Cardiac muscle cell (in vitro differentiated cells and primary cell): ENCODE results near the gene OSBPL5. TPM values are rescaled to one million over a fixed set of nuclear protein-coding genes. Genes with fewer than 3 reads are reported as not detected.
A peak's percentile ranks its signal among the peaks of the same experiment; 100 is the strongest.

Experiments used
- DNase-seq, 2 donors: peaks; one replicate each; pipeline versions ENCODE4 v3.0.0 to v3.0.0-alpha.2; 2010 to 2017; ENCODE audit warnings: low read depth in 1 of 2, low spot score in 1 of 2
- H3K27ac ChIP-seq: fragments of 200-600 bp; sonication (generic); 2 replicates; pipeline ENCODE4 v1.5.1; 2016
- H3K27me3 ChIP-seq: fragments of 200-600 bp; sonication (generic); 2 replicates; pipeline ENCODE4 v1.6.0; 2016; ENCODE audit warnings: control low read depth
- H3K36me3 ChIP-seq: fragments of 200-600 bp; sonication (generic); 2 replicates; pipeline ENCODE4 v1.5.1; 2016; ENCODE audit warnings: control low read depth
- H3K4me1 ChIP-seq: fragments of 200-600 bp; sonication (generic); 2 replicates; pipeline ENCODE4 v1.8.1; 2017; ENCODE audit warnings: low read depth, mild to moderate bottlenecking, mixed run types
- H3K4me3 ChIP-seq: fragments of 200-600 bp; sonication (generic); 2 replicates; pipeline ENCODE4 v1.5.1; 2016; ENCODE audit warnings: mild to moderate bottlenecking
- H3K9me3 ChIP-seq: fragments of 200-600 bp; sonication (generic); 2 replicates; pipeline ENCODE4 v1.5.1; 2017; ENCODE audit warnings: low read depth, mild to moderate bottlenecking, control low read depth
- polyA plus RNA-seq: library from polyadenylated mRNA; unstranded; fragments of >200 nt; fragmentation: Nextera tagmentation; extraction: Ambion mirVana; gene quantifications from 2 replicates; pipeline ENCODE4 v1.2.1, GENCODE V29; 2016
- total RNA-seq: library from RNA; depleted of rRNA; stranded (reverse); fragments of >200 nt; gene quantifications from 2 replicates; pipeline ENCODE4 v1.2.3, GENCODE V29; 2016
- TF ChIP-seq, protein P1 (sequence below): IDR thresholded peaks from 2 replicates; pipeline ENCODE4 v1.5.1; 2012; ENCODE audit warnings: low read depth, mild to moderate bottlenecking, low read length

The OSBPL5 gene
- total and polyA plus RNA-seq, 2 experiments from 2014 or later = 20.9 to 33.9 TPM

DNA sequence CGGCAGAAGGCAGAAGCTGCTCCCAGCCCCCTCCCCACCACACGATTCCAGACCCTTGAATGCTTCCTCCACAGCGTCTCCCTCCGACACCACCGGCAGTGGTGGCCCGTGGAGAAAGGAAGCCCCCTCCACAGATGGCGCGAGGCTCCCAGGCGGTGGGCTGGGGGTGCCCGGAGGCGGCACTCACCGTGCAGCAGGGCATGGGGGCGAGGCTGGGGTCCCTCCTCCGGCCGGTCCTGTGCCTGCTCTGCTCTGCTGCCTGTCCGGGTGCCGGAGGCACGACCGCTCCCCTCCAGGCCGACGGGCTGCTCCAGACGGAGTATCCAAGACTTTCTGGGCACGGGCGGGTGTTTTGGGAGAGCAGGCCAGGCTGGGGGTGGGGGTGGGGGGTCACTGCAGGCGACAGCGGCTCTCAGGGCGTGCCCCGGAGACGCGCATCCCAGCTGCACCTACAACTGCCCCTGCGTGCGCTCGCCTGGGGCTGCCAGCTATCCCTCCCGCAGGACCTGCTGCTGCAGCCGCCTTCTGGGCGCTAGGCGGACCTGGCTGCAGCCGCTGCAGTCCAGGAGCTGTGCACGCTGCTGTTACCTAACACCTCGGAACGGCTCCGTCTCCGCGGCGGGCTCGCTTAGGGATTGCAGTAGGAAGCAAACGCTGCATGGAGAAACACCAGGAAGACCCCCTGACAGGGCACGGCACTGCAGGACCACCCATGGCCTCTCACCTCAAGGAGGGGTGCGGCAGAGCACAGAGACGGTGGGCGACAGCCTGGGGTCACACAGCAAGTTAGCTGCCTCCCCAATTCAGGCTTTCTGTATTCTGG is 38.3 kb upstream of the OSBPL5 start:
- no peaks in the 10 kb centered on the region for H3K36me3 ChIP-seq
- peak; percentile 25 to 73 for DNase-seq
- no peak overlapping the region for H3K27ac ChIP-seq
- peak overlapping the region; percentile 11 for H3K4me3 ChIP-seq
- H3K27me3 ChIP-seq = peaks cover 75% of the 10 kb centered on the region
- no peaks in the 10 kb centered on the region for H3K4me1 ChIP-seq
- TF ChIP-seq, protein P1, sequence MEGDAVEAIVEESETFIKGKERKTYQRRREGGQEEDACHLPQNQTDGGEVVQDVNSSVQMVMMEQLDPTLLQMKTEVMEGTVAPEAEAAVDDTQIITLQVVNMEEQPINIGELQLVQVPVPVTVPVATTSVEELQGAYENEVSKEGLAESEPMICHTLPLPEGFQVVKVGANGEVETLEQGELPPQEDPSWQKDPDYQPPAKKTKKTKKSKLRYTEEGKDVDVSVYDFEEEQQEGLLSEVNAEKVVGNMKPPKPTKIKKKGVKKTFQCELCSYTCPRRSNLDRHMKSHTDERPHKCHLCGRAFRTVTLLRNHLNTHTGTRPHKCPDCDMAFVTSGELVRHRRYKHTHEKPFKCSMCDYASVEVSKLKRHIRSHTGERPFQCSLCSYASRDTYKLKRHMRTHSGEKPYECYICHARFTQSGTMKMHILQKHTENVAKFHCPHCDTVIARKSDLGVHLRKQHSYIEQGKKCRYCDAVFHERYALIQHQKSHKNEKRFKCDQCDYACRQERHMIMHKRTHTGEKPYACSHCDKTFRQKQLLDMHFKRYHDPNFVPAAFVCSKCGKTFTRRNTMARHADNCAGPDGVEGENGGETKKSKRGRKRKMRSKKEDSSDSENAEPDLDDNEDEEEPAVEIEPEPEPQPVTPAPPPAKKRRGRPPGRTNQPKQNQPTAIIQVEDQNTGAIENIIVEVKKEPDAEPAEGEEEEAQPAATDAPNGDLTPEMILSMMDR = peak; percentile 5
- H3K9me3 ChIP-seq = no peaks in the 10 kb centered on the region

DNA sequence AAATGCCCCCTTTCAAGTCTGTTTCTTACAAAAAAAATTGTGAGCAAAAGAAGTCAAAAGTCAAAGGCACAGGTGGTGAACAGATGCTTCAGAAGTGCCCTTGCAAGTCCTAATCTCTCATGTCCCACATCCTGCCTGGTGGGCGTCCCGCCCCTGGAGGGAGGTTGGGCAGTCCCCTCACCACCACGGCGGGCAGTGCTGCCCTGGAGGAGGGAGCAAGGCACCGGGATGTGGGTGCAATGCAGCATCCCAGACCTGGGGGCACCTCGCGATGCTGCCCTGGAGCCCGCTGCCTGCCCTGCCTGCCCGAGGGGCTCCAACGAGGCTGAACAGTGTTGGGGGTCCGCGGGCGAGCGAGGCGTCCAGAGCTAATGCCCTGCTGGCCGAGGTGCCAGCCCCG is 37.6 kb upstream of the OSBPL5 start:
- no peaks in the 10 kb centered on the region for H3K36me3 ChIP-seq
- peaks cover 72% of the 10 kb centered on the region for H3K27me3 ChIP-seq
- H3K4me1 ChIP-seq = no peaks in the 10 kb centered on the region
- H3K27ac ChIP-seq = no peak overlapping the region
- H3K9me3 ChIP-seq = no peaks in the 10 kb centered on the region
- TF ChIP-seq, protein P1 = no peak
- no peak overlapping the region for H3K4me3 ChIP-seq
- no peak for DNase-seq

DNA sequence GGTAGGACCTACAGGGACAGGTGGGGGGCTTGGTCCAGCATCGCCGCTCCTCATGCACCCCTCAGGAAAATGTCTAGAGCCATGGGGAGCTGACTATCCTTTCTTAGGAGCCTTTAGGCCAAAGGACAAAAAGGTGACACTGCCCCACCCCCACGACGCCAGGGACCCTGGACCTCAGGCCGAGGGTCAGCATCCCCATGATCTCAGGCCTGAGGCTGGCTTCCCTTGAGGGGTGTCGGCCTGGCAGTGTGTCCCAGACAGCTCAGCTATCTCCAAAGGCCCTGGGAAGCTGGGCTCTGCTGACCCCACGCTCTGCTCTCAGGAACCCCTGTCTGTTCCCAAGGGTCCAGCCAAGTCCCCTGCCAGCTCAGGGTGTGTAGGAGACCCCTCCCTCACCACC is 37.2 kb upstream of the OSBPL5 start:
- no peak overlapping the region for H3K27ac ChIP-seq
- TF ChIP-seq, protein P1 = no peak
- peaks cover 75% of the 10 kb centered on the region for H3K27me3 ChIP-seq
- no peak for DNase-seq
- H3K4me1 ChIP-seq = no peaks in the 10 kb centered on the region
- H3K36me3 ChIP-seq = no peaks in the 10 kb centered on the region
- no peaks in the 10 kb centered on the region for H3K9me3 ChIP-seq
- H3K4me3 ChIP-seq = no peak overlapping the region

DNA sequence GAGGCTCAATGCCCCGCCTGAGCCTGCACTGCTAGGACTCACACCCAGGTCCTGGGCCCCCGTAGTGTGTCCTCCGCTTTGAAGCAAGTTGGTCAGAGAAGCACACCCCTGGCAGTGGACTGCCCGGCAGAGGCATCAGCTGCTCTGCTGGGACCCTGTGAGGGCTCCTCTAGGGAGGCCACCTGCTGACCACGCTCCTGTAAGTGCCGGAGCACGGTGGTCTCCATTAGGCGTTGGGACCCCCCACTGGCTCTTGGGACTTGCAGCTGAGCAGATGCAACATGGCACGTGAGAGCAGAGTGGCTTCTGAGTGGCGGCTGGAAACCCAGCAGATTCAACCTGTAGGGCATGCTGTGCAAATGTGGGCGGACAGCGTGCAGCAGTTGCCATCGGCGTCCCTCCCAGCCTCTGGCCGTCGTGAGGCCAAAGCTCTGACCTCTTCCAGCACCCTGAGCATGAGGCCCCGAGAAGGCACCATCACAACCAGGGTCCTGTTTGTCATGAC is 36.6 kb upstream of the OSBPL5 start:
- Histone ChIP-seq H3K4me1 (no peaks in the 10 kb centered on the region), H3K36me3 (no peaks in the 10 kb centered on the region), H3K27ac (no peak overlapping the region), H3K27me3 (peaks cover 75% of the 10 kb centered on the region), H3K4me3 (no peak overlapping the region), H3K9me3 (no peaks in the 10 kb centered on the region)
- DNase-seq = no peak
- TF ChIP-seq, protein P1 = no peak

DNA sequence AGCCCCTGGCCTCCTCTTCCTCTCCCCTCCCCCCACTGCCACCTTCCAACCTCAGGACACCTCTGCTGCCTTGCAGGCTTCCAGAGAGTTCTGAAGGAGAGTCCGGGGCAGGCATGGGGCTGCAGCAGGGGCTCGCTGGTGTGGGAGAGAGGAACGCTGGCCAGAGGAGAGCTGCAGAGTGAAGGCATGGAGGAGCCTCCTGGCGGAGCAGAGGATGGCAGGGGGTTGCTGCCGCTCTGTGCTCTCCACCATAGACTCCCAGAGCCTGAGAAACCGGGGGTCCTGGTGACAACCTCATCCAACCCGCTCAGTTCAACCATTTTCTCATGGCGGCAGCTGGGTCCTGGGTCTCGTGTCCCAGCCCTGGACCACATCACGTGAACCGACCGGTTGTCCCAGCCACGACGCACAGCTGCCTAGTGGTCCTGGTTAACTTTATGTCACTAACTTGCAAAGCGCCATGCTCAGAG is 36.0 kb upstream of the OSBPL5 start:
- Histone ChIP-seq H3K9me3 (no peaks in the 10 kb centered on the region), H3K4me1 (no peaks in the 10 kb centered on the region), H3K27ac (no peak overlapping the region), H3K4me3 (no peak overlapping the region), H3K27me3 (peaks cover 71% of the 10 kb centered on the region), H3K36me3 (no peaks in the 10 kb centered on the region)
- no peak for DNase-seq
- TF ChIP-seq, protein P1 = no peak
